ENCODE data around the gene AXIN1. TPM values are rescaled to one million over a fixed set of nuclear protein-coding genes. Genes with fewer than 3 reads are reported as not detected.

Gene AXIN1
- total and polyA plus RNA-seq, 2 donors (not counting 1 experiment from before 2014, with no cell fraction given), result 5.1 to 18.7 TPM

DNA sequence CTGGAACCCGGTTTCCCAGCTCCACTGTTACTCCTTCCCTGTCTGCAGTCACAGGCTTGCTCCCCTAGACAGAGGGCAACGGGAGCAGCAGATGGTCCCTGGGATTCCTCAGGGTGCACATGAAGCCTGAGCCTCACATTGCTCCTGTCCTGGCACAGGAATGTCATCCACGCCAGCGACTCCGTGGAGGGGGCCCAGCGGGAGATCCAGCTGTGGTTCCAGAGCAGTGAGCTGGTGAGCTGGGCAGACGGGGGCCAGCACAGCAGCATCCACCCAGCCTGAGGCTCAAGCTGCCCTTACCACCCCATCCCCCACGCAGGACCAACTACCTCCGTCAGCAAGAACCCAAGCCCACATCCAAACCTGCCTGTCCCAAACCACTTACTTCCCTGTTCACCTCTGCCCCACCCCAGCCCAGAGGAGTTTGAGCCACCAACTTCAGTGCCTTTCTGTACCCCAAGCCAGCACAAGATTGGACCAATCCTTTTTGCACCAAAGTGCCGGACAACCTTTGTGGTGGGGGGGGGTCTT lies 47.6 kb upstream of the AXIN1 start:
- no peaks in the 10 kb centered on the region for H4K20me1 ChIP-seq (ENCODE audit: control insufficient read depth, extremely low read depth, insufficient read depth, low read length)
- TF ChIP-seq, protein P1, sequence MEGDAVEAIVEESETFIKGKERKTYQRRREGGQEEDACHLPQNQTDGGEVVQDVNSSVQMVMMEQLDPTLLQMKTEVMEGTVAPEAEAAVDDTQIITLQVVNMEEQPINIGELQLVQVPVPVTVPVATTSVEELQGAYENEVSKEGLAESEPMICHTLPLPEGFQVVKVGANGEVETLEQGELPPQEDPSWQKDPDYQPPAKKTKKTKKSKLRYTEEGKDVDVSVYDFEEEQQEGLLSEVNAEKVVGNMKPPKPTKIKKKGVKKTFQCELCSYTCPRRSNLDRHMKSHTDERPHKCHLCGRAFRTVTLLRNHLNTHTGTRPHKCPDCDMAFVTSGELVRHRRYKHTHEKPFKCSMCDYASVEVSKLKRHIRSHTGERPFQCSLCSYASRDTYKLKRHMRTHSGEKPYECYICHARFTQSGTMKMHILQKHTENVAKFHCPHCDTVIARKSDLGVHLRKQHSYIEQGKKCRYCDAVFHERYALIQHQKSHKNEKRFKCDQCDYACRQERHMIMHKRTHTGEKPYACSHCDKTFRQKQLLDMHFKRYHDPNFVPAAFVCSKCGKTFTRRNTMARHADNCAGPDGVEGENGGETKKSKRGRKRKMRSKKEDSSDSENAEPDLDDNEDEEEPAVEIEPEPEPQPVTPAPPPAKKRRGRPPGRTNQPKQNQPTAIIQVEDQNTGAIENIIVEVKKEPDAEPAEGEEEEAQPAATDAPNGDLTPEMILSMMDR (conservative IDR thresholded peaks at IDR 0.05 in 1 of 2, IDR thresholded peaks at IDR 0.05 in 1 of 2; ENCODE audit: low read depth in 1 of 2, low read length in 2 of 2), result no peak
- TF ChIP-seq EZH2 (IDR thresholded peaks at IDR 0.05; ENCODE audit: low read length, missing control alignments), result no peak
- H3K4me1 ChIP-seq (ENCODE audit: control insufficient read depth, extremely low read depth, insufficient read depth, low read length), result peaks cover 2% of the 10 kb centered on the region
- H3K4me2 ChIP-seq (ENCODE audit: extremely low read depth, insufficient read depth, low read length), result peak overlapping the region; percentile 69
- no peaks in the 10 kb centered on the region for H3K27me3 ChIP-seq (ENCODE audit: control insufficient read depth, insufficient read depth, low read length)
- H3K27ac ChIP-seq (ENCODE audit: insufficient read depth, low read length), result no peak overlapping the region
- H3K79me2 ChIP-seq (ENCODE audit: control insufficient read depth, insufficient read depth, low read length), result peaks cover 1% of the 10 kb centered on the region
- H3K9ac ChIP-seq (ENCODE audit: insufficient read depth, low read length), result no peak overlapping the region
- no peak overlapping the region for H2AFZ ChIP-seq (ENCODE audit: low read length)
- H3K9me3 ChIP-seq (ENCODE audit: control insufficient read depth, insufficient read depth, low read depth, low read length), result no peaks in the 10 kb centered on the region
- no peak for DNase-seq (ENCODE audit: low read depth in 2 of 2)
- H3K4me3 ChIP-seq (replicated peaks in 1 of 4; ENCODE audit: control extremely low read depth in 1 of 4, insufficient read depth in 1 of 4, low read depth in 3 of 4, low read length in 4 of 4), result peak overlapping the region in 3 of 4 experiments; percentile 71 to 85 (median 84)
- H3K36me3 ChIP-seq (ENCODE audit: control insufficient read depth, insufficient read depth, low read length), result peaks cover 8% of the 10 kb centered on the region

DNA sequence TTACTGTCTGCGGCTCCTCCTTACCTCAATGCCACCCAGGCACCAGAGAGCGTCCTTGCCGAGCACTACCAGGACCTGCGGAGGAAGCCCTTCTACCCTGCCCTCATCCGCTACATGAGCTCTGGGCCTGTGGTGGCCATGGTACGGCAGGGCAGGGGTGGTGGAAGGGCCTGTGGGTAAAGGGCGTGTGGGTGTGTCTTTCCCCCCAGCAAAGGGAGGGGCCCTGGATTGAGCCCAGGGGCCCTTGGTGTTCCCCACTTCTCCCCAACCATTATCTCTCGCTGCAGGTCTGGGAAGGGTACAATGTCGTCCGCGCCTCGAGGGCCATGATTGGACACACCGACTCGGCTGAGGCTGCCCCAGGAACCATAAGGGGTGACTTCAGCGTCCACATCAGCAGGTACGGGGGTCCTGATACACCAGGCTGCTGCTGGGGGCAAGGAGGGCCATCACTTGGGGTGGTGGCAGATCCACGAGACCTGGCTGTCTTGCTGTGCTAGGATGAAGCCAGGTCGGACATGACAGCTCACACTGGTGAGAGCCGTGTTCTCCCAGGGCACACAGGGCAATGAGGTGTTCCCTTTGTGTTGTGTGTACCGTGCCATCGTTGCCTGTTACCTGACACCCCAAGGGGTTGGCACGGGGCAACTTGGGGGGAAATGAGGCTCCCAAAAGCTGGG lies 47.0 kb upstream of the AXIN1 start:
- Histone ChIP-seq H3K4me3 (replicated peaks in 1 of 4; ENCODE audit: control extremely low read depth in 1 of 4, insufficient read depth in 1 of 4, low read depth in 3 of 4, low read length in 4 of 4) (no peak overlapping the region), H3K27ac (ENCODE audit: insufficient read depth, low read length) (no peak overlapping the region), H3K4me1 (ENCODE audit: control insufficient read depth, extremely low read depth, insufficient read depth, low read length) (peaks cover 2% of the 10 kb centered on the region), H3K9me3 (ENCODE audit: control insufficient read depth, insufficient read depth, low read depth, low read length) (no peaks in the 10 kb centered on the region), H3K9ac (ENCODE audit: insufficient read depth, low read length) (no peak overlapping the region), H3K36me3 (ENCODE audit: control insufficient read depth, insufficient read depth, low read length) (peaks cover 8% of the 10 kb centered on the region), H2AFZ (ENCODE audit: low read length) (no peak overlapping the region), H3K4me2 (ENCODE audit: extremely low read depth, insufficient read depth, low read length) (no peak overlapping the region), H4K20me1 (ENCODE audit: control insufficient read depth, extremely low read depth, insufficient read depth, low read length) (no peaks in the 10 kb centered on the region), H3K27me3 (ENCODE audit: control insufficient read depth, insufficient read depth, low read length) (no peaks in the 10 kb centered on the region), H3K79me2 (ENCODE audit: control insufficient read depth, insufficient read depth, low read length) (peaks cover 1% of the 10 kb centered on the region)
- TF ChIP-seq, protein P1 (conservative IDR thresholded peaks at IDR 0.05 in 1 of 2, IDR thresholded peaks at IDR 0.05 in 1 of 2; ENCODE audit: low read depth in 1 of 2, low read length in 2 of 2), result no peak
- TF ChIP-seq EZH2 (IDR thresholded peaks at IDR 0.05; ENCODE audit: low read length, missing control alignments), result no peak
- DNase-seq (ENCODE audit: low read depth in 2 of 2), result no peak

DNA sequence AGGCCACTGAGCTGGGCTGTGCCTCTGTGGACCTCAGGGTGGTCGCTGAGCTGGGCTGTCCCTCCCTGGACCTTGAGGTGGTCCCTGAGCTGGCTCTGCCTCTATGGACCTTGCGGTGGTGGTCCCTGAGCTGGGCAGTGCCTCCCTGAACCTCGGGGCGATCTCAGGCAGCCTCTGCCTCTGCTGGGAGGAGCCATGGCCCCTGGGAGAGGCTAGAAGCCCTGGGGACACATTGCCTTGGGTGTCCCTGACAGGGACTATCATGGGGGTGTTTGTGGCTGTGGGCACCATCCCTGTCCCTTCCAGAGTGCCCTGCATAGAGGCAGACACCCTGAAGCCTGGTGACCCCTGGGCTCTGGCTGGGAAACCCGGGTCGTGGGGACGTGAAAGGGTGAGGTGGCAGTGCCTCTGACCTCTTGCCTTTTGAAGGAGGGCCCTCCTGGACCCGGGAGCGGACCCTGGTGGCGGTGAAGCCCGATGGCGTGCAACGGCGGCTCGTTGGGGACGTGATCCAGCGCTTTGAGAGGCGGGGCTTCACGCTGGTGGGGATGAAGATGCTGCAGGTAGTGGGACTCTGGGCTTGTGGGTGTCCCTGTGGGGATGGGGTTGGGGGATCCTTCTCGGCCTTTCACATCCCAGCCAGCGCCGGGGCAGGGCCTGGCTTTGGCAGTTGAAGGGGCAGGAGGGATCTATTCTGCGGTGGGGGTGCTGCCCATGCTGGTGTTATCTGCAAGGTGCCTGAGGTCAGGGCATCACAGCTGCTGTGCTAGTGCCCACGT lies 46.2 kb upstream of the AXIN1 start:
- H3K36me3 ChIP-seq (ENCODE audit: control insufficient read depth, insufficient read depth, low read length), result peaks cover 8% of the 10 kb centered on the region
- H3K27ac ChIP-seq (ENCODE audit: insufficient read depth, low read length), result no peak overlapping the region
- no peak overlapping the region for H3K4me2 ChIP-seq (ENCODE audit: extremely low read depth, insufficient read depth, low read length)
- H4K20me1 ChIP-seq (ENCODE audit: control insufficient read depth, extremely low read depth, insufficient read depth, low read length), result no peaks in the 10 kb centered on the region
- H3K9ac ChIP-seq (ENCODE audit: insufficient read depth, low read length), result no peak overlapping the region
- no peak overlapping the region for H2AFZ ChIP-seq (ENCODE audit: low read length)
- H3K9me3 ChIP-seq (ENCODE audit: control insufficient read depth, insufficient read depth, low read depth, low read length), result no peaks in the 10 kb centered on the region
- H3K4me3 ChIP-seq (replicated peaks in 1 of 4; ENCODE audit: control extremely low read depth in 1 of 4, insufficient read depth in 1 of 4, low read depth in 3 of 4, low read length in 4 of 4), result no peak overlapping the region
- no peak for TF ChIP-seq EZH2 (IDR thresholded peaks at IDR 0.05; ENCODE audit: low read length, missing control alignments)
- TF ChIP-seq, protein P1 (conservative IDR thresholded peaks at IDR 0.05 in 1 of 2, IDR thresholded peaks at IDR 0.05 in 1 of 2; ENCODE audit: low read depth in 1 of 2, low read length in 2 of 2), result no peak
- no peaks in the 10 kb centered on the region for H3K27me3 ChIP-seq (ENCODE audit: control insufficient read depth, insufficient read depth, low read length)
- no peak for DNase-seq (ENCODE audit: low read depth in 2 of 2)
- peaks cover 1% of the 10 kb centered on the region for H3K79me2 ChIP-seq (ENCODE audit: control insufficient read depth, insufficient read depth, low read length)
- peaks cover 2% of the 10 kb centered on the region for H3K4me1 ChIP-seq (ENCODE audit: control insufficient read depth, extremely low read depth, insufficient read depth, low read length)
